Skeletal muscle satellite cell (primary cell): Measurements from ENCODE around the gene GALK2.
"Not testable (repeated sequence)": the region's sequence is repeated elsewhere in the genome, so short reads cannot be mapped to it uniquely, and the experiment has no call there.

Source experiments
- H3K27me3 ChIP-seq: 2 replicates; pipeline ENCODE4 v1.7.0; 2013; ENCODE audit warnings: low read length; ENCODE audit not compliant: control insufficient read depth, insufficient read depth
- H3K36me3 ChIP-seq: 2 replicates; pipeline ENCODE4 v1.7.0; 2013; ENCODE audit warnings: mild to moderate bottlenecking, control low read depth, low read length; ENCODE audit not compliant: insufficient read depth
- H3K4me1 ChIP-seq: 2 replicates; pipeline ENCODE4 v1.7.0; 2013; ENCODE audit warnings: low read length; ENCODE audit not compliant: control insufficient read depth, insufficient read depth
- H3K4me2 ChIP-seq: 2 replicates; pipeline ENCODE4 v1.7.0; 2013; ENCODE audit warnings: mild to moderate bottlenecking, low read length
- H3K4me3 ChIP-seq: 2 replicates; pipeline ENCODE4 v1.7.0; 2013; ENCODE audit warnings: low read length
- H3K9ac ChIP-seq: 2 replicates; pipeline ENCODE4 v1.7.0; 2013; ENCODE audit warnings: mild to moderate bottlenecking, low read depth, low read length, moderate library complexity
- H3K9me3 ChIP-seq: replicated peaks from 2 replicates; pipeline ENCODE4 v1.7.0; 2013; ENCODE audit warnings: mild to moderate bottlenecking, control low read depth, low read length

GALK2 gene

GRCh38 chr15:49171790-49172189 lies 1.7 kb downstream of the GALK2 start:
- no peaks in the 10 kb centered on the region for H3K9me3 ChIP-seq
- no peak overlapping the region for H3K9ac ChIP-seq
- peak overlapping the region; percentile 84 for H3K4me2 ChIP-seq
- H3K36me3 ChIP-seq = no peaks in the 10 kb centered on the region
- H3K27me3 ChIP-seq = no peaks in the 10 kb centered on the region
- H3K4me3 ChIP-seq = no peak overlapping the region
- H3K4me1 ChIP-seq = peaks cover 4% of the 10 kb centered on the region

DNA sequence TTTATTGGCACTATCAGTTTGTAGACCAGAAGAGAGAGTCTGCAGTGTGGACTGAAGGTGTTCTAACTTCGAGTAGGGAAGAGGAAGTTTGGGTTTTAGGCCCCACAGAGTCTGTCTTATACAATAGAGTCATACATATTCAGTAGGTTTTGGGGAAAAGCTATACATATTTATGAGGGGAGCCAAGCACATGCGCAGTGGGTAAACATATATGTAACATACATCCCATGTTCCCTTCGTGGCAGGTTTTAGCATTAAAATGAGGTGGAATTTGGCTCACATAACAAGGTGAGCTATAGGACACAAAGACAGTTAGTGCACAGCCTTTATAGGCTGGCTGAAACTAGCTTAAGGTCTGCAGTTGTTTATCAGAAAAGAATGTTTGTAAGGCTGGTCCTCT lies 4.9 kb downstream of the GALK2 start:
- Histone ChIP-seq H3K9ac (no peak overlapping the region), H3K4me1 (peaks cover 4% of the 10 kb centered on the region), H3K9me3 (no peaks in the 10 kb centered on the region), H3K4me2 (no peak overlapping the region), H3K4me3 (no peak overlapping the region), H3K27me3 (no peaks in the 10 kb centered on the region), H3K36me3 (no peaks in the 10 kb centered on the region)

DNA sequence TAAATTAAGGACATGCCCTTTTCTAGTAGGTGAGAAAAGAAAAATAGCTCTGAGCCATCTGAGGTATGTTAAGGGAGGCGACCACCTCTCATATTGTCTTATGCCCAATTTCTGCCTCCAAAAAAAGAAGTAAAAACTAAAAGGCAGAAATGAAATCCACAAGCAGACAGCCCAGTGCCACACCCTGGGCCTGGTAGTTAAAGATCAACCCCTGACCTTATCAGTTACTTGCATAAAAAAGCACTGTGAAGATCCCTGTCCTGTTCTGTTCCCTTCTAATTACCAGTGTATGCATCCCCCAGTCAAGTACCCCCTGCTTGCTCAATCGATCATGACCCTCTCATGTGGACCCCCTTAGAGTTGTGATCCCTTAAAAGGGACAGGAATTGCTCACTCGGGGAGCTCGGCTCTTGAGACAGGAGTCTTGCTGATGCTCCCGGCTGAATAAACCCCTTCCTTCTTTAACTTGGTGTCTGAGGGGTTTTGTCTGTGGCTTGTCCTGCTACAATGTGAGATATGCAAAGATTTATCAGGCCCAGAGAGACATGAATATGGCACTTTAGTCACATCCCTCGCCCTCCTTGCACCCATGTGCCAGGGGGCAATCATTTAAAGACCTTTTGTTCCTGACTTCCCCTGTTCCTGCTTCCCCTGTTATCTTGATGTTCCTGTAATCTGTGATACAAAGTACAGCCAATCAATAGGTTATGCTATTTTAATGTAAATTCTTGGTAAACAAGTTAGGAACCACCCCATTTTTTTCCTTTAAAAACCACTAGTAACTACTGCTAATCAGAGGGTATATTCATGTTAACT lies 5.7 kb downstream of the GALK2 start:
- H3K4me3 ChIP-seq = not testable (repeated sequence)

DNA sequence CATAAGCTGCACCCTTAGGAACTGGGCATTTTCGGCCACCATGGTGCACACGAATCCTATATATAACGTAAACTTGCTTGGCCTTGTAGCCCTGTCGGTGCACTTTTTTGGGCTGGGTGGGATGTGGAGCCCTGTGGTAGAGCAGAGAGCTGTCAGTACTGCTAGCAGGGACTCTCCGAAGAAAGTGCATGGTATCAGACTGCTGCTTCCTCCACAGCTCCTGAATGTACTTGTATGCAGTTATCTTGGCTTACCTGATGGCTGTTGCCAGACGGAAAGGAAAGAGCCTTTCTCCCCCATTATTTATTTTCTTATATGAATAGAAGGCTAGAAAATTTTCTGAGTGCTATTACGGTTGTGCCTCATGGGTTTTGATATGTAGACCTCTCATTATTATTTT lies 8.4 kb downstream of the GALK2 start:
- H3K4me3 ChIP-seq = no peak overlapping the region
- H3K9ac ChIP-seq = no peak overlapping the region
- H3K4me2 ChIP-seq = no peak overlapping the region
- H3K9me3 ChIP-seq = no peaks in the 10 kb centered on the region
- no peaks in the 10 kb centered on the region for H3K36me3 ChIP-seq
- no peaks in the 10 kb centered on the region for H3K27me3 ChIP-seq
- H3K4me1 ChIP-seq = no peaks in the 10 kb centered on the region

More for the DNA sequence above, 5.7 kb downstream of the GALK2 start:
- H3K9me3 ChIP-seq, H3K36me3 ChIP-seq, H3K9ac ChIP-seq, H3K4me2 ChIP-seq, H3K4me1 ChIP-seq, H3K27me3 ChIP-seq: not testable (repeated sequence)

- Histone ChIP-seq H3K9me3 (no peaks in the 10 kb centered on the region), H3K4me1 (no peaks in the 10 kb centered on the region), H3K9ac (no peak overlapping the region), H3K36me3 (no peaks in the 10 kb centered on the region), H3K27me3 (no peaks in the 10 kb centered on the region), H3K4me3 (no peak overlapping the region), H3K4me2 (no peak overlapping the region)
These were observed 9.6 kb downstream of the GALK2 start for GRCh38 chr15:49179433-49180190.

DNA sequence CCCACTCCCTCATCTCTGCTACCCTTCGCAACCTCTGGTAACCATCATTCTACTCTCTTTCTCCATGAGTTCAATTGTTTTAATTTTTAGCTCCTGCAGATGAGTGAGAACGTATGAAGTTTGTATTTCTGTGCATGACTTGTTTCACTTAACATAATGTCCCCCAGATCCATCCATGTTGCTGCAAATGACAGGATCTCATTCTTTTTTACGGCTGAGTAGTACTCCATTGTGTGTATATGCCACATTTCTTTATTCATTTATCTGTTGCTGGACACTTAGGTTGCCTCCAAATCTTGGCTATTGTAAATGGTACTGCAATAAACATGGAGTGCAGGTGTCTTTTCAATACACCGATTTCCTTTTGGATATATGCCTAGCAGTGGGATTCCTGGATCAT lies 12.1 kb downstream of the GALK2 start:
- H3K4me3 ChIP-seq = no peak overlapping the region
- no peak overlapping the region for H3K4me2 ChIP-seq
- no peaks in the 10 kb centered on the region for H3K27me3 ChIP-seq
- H3K4me1 ChIP-seq = no peaks in the 10 kb centered on the region
- H3K9ac ChIP-seq = no peak overlapping the region
- H3K9me3 ChIP-seq = no peaks in the 10 kb centered on the region
- H3K36me3 ChIP-seq = no peaks in the 10 kb centered on the region

DNA sequence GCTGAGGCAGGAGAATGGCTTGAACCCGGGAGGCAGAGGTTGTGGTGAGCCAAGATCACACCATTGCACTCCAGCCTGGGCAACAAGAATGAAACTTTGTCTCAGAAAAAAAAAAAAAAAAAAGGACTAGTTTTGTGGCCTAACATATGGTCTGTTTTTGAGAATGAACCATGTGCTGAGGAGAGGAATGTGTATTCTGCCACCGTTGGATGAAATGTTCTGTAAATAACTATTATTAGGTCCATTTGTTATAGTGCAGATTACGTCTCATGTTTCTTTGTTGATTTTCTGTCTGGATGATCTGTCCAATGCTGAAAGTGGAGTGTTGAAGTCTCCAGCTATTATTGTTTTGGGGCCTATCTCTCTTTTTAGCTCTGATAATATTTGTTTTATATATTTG lies 13.7 kb downstream of the GALK2 start:
- not testable (repeated sequence) for H3K4me2 ChIP-seq, H3K4me3 ChIP-seq, H3K4me1 ChIP-seq, H3K9me3 ChIP-seq, H3K36me3 ChIP-seq, H3K9ac ChIP-seq, H3K27me3 ChIP-seq

GRCh38 chr15:49185473-49185872 lies 15.4 kb downstream of the GALK2 start:
- Histone ChIP-seq H3K36me3 (no peaks in the 10 kb centered on the region), H3K4me1 (peaks cover 6% of the 10 kb centered on the region), H3K9ac (no peak overlapping the region), H3K4me3 (no peak overlapping the region), H3K27me3 (no peaks in the 10 kb centered on the region), H3K9me3 (no peaks in the 10 kb centered on the region), H3K4me2 (no peak overlapping the region)

DNA sequence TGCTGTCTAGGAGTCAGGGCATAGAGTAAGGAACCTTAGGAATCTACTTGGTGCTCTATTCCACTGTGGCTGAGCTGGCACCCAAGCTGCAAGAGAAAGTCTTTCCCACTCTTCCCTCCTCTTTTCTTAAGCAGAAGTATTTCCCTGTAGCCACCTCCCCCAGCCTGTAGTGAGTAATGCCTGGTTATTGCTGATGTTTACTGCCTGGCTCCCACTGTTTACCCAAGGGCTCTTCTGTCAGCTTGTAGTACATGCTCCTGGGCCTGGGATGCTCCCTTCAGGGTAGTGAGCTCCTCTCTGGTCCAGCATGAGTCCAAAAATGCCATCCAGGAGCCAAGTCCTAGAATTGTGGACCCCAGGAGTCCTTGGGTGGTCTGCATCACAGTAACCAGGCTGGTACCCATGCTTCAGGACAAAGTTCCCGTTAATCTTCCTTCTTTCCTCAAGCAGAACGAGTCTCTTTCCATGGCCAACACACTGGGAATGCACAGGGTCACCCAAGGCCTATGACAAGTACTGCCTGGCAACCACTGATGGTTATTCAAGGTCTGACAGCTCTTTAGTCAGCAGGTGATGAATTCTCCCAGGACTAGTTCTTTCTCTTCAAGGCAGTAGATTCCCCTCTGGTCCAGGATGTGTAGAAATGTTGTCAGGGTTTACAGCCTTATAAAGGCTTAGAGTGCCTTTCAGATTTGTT lies 17.6 kb downstream of the GALK2 start:
- Histone ChIP-seq H3K36me3 (no peaks in the 10 kb centered on the region), H3K9me3 (no peaks in the 10 kb centered on the region), H3K9ac (no peak overlapping the region), H3K4me2 (no peak overlapping the region), H3K27me3 (no peaks in the 10 kb centered on the region), H3K4me3 (no peak overlapping the region), H3K4me1 (peaks cover 6% of the 10 kb centered on the region)

DNA sequence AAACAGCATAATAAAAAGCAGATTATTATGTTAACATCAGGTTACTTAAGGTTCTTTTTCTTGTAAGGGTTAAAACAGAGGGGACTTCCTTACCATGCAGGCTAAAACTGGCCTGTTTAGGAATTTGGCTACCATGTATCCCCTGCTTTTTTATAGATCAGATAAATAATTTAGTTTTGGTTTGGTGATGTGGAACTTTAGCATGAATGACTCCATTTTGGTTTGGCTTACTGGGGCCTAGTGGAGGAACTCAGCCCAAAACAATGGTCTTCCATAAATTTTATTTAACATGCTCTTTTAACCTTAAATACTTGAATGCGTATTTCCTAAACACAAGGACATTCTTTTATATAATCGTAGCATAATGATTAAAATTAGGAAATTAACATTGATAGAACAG lies 18.9 kb downstream of the GALK2 start:
- Histone ChIP-seq H3K4me2 (no peak overlapping the region), H3K4me3 (no peak overlapping the region), H3K36me3 (no peaks in the 10 kb centered on the region), H3K9me3 (no peaks in the 10 kb centered on the region), H3K27me3 (no peaks in the 10 kb centered on the region), H3K4me1 (peaks cover 6% of the 10 kb centered on the region), H3K9ac (no peak overlapping the region)

DNA sequence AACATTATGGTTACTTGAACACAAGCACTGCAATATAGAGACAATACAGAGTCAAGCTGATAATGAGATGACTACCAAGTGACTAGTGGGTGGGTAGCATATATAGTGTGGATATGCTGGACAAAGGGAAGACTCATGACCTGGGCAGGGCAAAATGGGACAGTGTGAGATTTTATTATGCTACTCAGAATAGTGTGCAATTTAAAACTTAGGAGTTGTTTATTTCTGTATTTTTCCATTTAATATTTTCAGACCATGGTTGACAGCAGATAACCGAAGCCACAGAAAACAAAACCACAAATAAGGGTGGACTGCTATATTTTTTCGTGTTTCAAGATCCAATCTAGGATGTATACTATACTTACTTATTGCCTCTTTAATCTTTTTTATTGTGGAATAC lies 19.6 kb downstream of the GALK2 start:
- Histone ChIP-seq H3K4me1 (peaks cover 6% of the 10 kb centered on the region), H3K36me3 (no peaks in the 10 kb centered on the region), H3K9me3 (no peaks in the 10 kb centered on the region), H3K4me3 (no peak overlapping the region), H3K27me3 (no peaks in the 10 kb centered on the region), H3K4me2 (no peak overlapping the region), H3K9ac (no peak overlapping the region)
